HFFc6 (cell line): ENCODE results near the gene C5orf22. TPM values are rescaled to one million over a fixed set of nuclear protein-coding genes. Genes with fewer than 3 reads are reported as not detected.

Experiments used
- DNase-seq: peaks from one replicate; pipeline ENCODE4 v3.0.0-alpha.2; 2018
- H3K27ac Mint-ChIP-seq: 2 replicates; pipeline ENCODE4 v1.8.0; 2020; ENCODE audit warnings: mild to moderate bottlenecking, mixed read lengths
- H3K27me3 Mint-ChIP-seq: 2 replicates; pipeline ENCODE4 v1.8.0; 2021; ENCODE audit warnings: mild to moderate bottlenecking, moderate library complexity, mixed read lengths; ENCODE audit not compliant: insufficient read depth
- H3K36me3 Mint-ChIP-seq: 2 replicates; pipeline ENCODE4 v1.8.0; 2021; ENCODE audit warnings: low read depth, mixed read lengths
- H3K4me1 Mint-ChIP-seq: 2 replicates; pipeline ENCODE4 v1.8.0; 2020; ENCODE audit warnings: low read depth, mixed read lengths
- H3K4me3 Mint-ChIP-seq: 2 replicates; pipeline ENCODE4 v1.8.0; 2020; ENCODE audit warnings: mild to moderate bottlenecking, moderate library complexity, mixed read lengths
- H3K9me3 Mint-ChIP-seq: 2 replicates; pipeline ENCODE4 v1.8.0; 2020; ENCODE audit warnings: mild to moderate bottlenecking, mixed read lengths
- CTCF ChIP-seq: fragments of 200-600 bp; sonication (generic); IDR thresholded peaks from 2 replicates; pipeline ENCODE4 v1.5.0; 2021; ENCODE audit warnings: antibody characterized with exemption, mild to moderate bottlenecking
- total RNA-seq, 6 experiments: library from RNA; stranded (reverse); fragmentation: NEBNext Ultra II Directional; extraction: Animal tissue kit (Norgen Biotek cat#: 25700); gene quantifications; 2 replicates in 1 of 6; 3 replicates in 5 of 6; pipeline ENCODE4 v1.2.3, GENCODE V29; 2021

Gene C5orf22
- total RNA-seq, 6 experiments from 2014 or later, result 18.7 to 23.7 (median 20.6) TPM

GRCh38 chr5:31495336-31495735 is 36.8 kb upstream of the C5orf22 start:
- no peak overlapping the region for H3K27ac Mint-ChIP-seq
- H3K9me3 Mint-ChIP-seq, result no peaks in the 10 kb centered on the region
- H3K4me1 Mint-ChIP-seq, result peaks cover 7% of the 10 kb centered on the region
- H3K36me3 Mint-ChIP-seq, result peaks cover 26% of the 10 kb centered on the region
- H3K27me3 Mint-ChIP-seq, result no peaks in the 10 kb centered on the region
- no peak for DNase-seq
- no peak for TF ChIP-seq CTCF
- H3K4me3 Mint-ChIP-seq, result no peak overlapping the region

GRCh38 chr5:31496301-31496700 is 35.8 kb upstream of the C5orf22 start:
- peaks cover 33% of the 10 kb centered on the region for H3K36me3 Mint-ChIP-seq
- H3K27me3 Mint-ChIP-seq, result no peaks in the 10 kb centered on the region
- no peak overlapping the region for H3K4me3 Mint-ChIP-seq
- H3K9me3 Mint-ChIP-seq, result no peaks in the 10 kb centered on the region
- H3K27ac Mint-ChIP-seq, result no peak overlapping the region; the same call in 1 of the 2 replicates
- no peak for TF ChIP-seq CTCF
- peaks cover 7% of the 10 kb centered on the region for H3K4me1 Mint-ChIP-seq
- DNase-seq, result no peak

- no peak overlapping the region for H3K4me3 Mint-ChIP-seq
- no peak for TF ChIP-seq CTCF
- H3K9me3 Mint-ChIP-seq, result no peaks in the 10 kb centered on the region
- no peak for DNase-seq
- H3K36me3 Mint-ChIP-seq, result peaks cover 39% of the 10 kb centered on the region
- no peaks in the 10 kb centered on the region for H3K27me3 Mint-ChIP-seq
- peaks cover 7% of the 10 kb centered on the region for H3K4me1 Mint-ChIP-seq
- no peak overlapping the region for H3K27ac Mint-ChIP-seq
These were observed 35.2 kb upstream of the C5orf22 start for GRCh38 chr5:31496891-31497290.

GRCh38 chr5:31500256-31500655 is 31.8 kb upstream of the C5orf22 start:
- Mint-ChIP-seq H3K4me1 (no peaks in the 10 kb centered on the region), H3K36me3 (peaks cover 58% of the 10 kb centered on the region), H3K9me3 (no peaks in the 10 kb centered on the region), H3K27ac (no peak overlapping the region), H3K4me3 (no peak overlapping the region), H3K27me3 (no peaks in the 10 kb centered on the region)
- DNase-seq, result no peak
- TF ChIP-seq CTCF, result no peak

- Mint-ChIP-seq H3K27me3 (no peaks in the 10 kb centered on the region), H3K4me3 (no peak overlapping the region), H3K9me3 (no peaks in the 10 kb centered on the region), H3K27ac (no peak overlapping the region; the same call in 1 of the 2 replicates), H3K4me1 (no peaks in the 10 kb centered on the region), H3K36me3 (peaks cover 57% of the 10 kb centered on the region)
- no peak for TF ChIP-seq CTCF
- no peak for DNase-seq
These were observed 29.6 kb upstream of the C5orf22 start for GRCh38 chr5:31502506-31502905.

GRCh38 chr5:31504529-31504928 is 27.6 kb upstream of the C5orf22 start:
- no peak overlapping the region for H3K27ac Mint-ChIP-seq

More at GRCh38 chr5:31504529-31504928, 27.6 kb upstream of the C5orf22 start:
- DNase-seq, result no peak
- H3K27me3 Mint-ChIP-seq, result no peaks in the 10 kb centered on the region
- TF ChIP-seq CTCF, result no peak
- no peak overlapping the region for H3K4me3 Mint-ChIP-seq
- no peaks in the 10 kb centered on the region for H3K9me3 Mint-ChIP-seq
- no peaks in the 10 kb centered on the region for H3K4me1 Mint-ChIP-seq
- H3K36me3 Mint-ChIP-seq, result peaks cover 53% of the 10 kb centered on the region
